Amygdala (tissue), 56 donors: ENCODE measurements around the gene ADCY3.

Experiments used
- DNase-seq, 56 donors: peaks; one replicate each; lab custom pipeline; 2025; lab: John Stamatoyannopoulos, UW

The ADCY3 gene

DNA sequence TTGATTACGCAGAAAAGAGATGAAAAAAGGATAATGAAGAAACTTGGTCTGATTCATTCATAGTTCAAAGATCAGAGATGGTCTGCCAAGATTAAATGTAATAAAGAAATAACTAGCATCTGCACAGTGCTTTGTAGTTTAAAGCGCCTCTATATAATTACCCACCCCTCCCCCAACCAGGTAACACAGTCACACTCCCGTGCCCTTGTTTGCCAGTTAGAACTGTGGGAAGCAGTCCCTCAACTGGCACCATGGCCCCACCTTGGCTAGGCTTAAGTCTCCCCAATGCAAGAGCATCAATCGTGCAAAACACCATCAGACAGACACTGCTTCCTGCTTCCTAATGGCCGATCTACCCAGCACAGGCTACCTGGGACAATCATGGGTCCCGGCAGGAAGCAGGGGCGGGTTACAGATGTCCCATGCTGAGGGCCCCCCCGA is 11.6 kb downstream of the ADCY3 start:
- no peak for DNase-seq

DNA sequence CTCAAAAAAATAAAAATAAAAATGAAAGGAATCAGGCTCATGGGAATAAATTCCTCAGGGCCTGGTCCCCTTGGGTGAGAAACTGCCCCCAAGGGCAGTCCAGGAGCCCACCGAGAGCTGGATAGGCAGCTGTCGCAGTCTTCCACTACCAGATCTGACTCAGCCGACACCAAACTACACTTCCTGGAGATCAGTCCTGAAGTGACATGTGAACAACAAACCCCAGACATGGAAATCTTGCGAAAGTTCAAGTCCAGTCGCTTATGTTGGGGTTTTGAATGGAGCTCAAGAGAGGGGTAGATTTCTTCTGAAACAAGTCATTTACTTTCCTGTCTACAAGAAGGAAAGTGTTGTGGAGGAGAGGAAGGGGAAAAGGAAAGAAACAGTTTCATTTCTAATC is 12.9 kb downstream of the ADCY3 start:
- DNase-seq = no peak

DNA sequence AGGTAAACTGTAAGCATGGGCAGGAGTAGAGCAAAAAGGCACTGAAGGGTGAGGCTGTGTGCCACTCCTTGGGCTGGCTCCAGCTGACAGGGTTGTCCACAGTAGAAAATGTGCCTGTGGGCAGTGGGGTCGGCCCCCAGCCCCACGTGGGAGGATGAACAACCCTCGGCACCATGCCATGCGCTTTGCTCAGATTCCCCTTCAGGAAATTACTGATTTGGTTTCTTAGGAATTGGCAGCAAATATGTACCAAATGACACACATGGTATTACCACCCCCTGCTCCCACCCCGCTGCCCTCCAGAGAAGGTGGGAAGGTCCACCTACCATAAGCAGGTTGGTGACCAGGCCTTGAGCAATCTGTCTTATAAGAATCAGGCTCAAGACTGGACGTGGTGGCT is 13.6 kb downstream of the ADCY3 start:
- DNase-seq = no peak

DNA sequence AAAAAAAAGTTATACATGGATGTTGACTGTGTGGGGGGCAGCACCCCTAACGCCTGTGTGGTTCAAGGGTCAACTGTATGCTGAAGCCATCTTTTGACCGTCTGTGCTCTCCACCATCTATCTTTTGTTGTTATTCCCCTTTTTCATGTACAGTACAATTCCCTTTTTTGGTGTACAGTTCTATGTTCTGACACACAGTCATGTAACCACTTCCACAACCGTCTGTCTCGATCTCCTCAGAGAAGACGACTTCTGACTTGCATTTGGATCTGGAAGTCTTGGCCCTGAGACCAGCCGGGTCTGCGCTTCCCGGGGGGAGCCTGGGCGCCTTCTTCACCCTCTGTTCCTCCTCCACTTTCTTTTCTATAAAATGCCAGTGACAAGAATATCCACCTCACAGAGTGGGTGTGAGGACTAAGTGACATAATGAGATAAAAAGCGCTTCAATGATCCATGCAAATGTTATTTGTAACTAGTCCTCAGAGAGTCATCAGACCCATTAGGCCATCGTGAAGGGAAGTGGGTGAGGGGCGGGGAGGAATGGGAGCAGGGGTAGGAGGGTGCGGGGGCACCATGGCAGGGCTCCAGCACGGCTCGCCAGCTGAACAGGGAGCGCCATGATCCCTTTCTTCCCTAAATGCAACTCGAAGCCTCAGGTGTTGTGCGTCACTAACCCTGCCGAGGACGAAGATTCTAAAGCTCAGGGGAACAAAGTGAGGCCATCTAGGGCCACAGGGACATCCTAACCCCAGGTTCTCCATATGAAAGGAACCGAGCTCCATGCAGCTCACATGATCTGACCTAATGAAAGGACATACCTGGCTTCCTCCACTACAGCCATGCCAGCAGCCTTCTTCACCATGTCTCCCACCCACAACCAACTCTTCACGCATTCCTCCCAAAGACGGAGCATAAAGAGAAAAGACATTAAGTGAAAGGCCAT is 16.6 kb downstream of the ADCY3 start:
- no peak for DNase-seq

DNA sequence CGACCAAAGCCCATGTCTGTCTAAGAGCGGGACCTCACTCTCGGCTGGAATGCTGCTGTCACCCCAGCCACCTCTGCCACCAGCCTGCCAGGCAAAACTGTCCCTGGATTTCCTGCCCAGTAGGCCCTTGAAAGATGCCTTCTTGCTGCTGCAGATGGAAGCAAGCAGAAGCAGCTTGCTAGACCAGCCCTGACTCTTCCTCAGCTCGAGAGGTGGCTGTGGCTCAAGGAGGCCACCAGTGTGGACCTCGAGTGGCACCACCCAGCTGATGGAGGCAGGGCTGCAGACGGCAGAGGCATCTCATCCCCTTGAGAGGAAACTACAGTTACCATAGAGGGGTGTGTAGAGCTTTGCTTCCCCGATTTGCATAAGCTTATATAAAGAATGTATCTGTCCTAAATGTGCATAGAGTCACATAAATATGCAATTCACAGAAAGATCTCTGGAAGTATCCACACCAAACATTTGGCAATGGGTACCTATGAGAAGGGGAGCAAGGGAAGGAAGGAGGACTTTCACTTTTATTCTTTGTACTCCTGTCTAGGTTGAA is 20.6 kb downstream of the ADCY3 start:
- no peak for DNase-seq

DNA sequence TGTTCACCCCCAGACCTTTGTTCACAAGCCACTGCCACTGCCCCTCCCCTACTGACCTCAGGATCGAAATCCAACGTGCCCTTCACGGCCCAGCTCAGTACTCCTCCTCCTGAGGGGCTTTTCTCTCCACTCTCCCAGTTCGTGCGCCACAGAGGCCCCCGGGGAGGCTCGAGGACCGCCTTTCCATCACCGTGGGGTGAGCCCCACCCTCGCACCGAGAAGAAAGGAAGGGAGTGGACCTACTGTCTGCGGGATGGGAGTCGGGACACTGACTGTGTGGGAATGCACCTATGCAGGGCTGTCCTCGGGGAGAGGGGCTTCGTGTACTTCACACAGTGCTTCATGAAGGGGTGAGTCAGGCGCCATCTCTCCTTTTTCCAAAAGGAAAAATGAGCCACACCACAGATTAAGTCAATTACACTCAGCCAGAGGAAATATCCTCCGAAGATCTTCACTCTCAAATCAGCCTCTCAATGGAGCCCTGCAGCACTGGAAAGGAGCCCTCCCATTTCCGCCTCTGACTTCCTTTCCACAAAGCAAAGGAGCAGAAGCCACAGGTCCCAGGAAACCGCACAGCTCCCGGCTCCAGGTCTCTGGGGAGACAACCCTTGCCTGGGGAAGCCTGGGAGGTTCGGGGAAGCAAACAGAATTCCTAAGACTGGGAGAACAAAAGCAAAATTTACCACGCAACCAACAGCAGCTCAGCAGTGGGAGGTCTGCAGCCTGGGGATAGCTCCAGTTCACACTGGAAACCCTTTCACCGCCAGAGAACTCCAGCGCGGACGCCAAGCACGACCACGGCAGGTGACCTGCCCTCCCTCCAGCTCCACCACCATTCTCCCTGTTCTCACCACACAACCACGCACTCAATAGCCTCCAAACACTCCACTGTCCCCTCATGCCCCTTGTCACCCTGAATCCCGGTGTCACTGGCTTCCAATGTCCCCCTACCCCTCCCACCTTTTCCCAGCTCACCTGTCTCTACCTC is 21.6 kb downstream of the ADCY3 start:
- no peak for DNase-seq

DNA sequence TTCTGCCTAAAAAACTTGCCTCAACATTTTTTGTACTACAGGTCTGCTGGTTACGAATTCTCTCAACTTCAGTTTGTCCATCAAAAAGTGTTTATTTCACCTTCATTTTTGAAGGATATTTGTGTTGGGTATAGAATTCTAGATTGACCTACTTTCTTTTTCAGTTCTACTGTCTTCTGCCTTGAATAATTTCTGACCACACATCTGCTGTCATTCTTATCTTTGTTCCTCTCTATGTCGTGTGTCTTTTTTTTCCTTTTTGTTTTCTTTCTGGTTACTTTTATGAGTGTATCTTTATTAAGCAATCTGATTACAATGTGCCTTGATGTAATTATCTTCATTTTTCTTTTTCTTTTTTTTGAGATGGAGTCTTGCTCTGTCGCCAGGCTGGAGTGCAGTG is 25.3 kb downstream of the ADCY3 start:
- DNase-seq = no peak

DNA sequence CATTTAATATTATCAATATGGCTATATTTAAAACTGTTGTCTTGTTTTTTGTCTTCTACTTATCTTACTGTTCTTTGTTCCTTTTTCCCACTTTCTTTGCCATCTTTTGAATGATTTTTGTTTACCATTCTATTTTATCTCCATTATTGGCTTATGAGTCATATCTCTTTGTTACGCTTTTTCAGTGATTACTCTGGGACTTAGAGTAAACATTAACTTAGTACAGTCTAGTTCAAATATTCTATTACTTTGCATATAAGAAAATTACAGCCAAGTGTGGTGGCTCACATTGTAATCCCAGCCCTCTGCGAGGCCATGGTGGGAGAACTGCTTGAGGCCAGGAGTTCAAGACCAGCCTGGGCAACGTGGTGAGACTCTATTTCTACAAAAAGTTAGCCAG is 26.1 kb downstream of the ADCY3 start:
- no peak for DNase-seq

DNA sequence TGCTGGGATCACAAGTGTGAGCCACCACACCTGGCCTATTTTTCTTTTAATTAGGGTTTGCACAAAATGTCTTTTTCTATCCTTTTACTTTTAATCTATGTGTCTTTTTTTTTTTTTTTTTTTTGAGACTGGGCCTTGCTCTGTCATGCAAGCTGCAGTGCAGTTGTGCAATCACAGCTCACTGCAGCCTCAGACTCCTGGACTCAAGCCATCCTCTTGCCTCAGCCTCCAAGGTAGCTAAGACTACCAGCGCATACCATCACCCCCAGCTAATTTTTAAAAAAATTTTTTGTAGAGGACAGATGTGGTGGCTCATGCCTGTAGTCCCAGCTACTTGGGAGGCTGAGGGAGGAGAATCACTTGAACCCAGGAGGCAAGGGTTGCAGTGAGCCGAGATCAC is 27.1 kb downstream of the ADCY3 start:
- no peak for DNase-seq

DNA sequence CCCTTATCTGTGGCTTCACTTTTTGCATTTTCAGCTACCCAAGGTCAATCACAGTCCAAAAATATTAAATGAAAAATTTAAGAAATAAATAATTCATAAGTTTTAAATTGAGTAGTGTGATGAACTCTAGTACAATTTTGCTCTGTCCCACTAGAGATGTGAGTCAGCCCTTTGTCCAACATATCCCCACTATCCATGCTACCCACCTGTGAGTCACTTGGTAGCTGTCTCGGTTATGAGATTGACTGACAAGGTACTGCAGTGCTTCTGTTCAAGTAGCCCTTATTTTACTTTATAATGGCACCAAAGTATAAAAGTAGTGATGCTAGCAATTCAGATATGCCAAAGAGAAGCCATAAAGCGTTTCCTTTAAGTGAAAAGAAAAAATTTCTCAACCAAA is 28.8 kb downstream of the ADCY3 start:
- no peak for DNase-seq

DNA sequence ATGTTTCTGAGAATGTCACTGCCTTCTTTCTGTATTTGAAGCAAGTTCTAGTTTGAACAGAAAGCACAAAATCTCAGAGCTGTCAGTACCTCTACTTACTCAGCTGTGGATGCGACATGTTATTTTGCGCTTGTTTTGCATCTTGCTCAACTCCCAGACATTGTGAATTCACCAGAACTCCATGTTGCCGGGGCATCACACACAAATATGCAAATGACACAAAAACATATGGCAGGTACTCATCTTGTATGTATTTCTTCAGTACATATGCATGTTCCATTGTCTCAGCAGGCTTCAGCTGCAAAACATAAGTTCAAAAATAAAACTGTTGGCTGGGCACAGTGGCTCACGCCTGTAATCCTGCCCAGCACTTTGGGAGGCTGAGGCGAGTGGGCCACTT is 30.8 kb downstream of the ADCY3 start:
- DNase-seq = no peak

DNA sequence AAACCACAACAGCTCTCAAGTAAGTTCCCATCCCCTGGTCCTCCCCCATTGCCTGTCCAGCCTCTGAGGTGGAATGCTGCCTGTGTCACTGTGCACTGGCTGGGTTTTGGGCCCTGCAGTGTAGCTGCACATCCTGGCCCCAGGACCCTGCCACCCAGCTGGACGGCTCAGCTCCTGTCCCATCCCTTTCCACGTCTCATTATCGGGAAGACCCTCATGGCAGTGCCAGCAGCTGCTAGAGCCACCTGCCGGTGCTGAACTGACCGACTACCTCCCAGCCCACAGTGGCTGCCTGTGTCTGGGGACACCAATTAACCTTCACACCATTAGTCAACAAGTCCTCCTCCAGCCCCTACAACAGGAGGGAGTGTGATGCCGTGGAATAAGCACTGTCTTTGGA is 31.9 kb downstream of the ADCY3 start:
- DNase-seq = no peak

DNA sequence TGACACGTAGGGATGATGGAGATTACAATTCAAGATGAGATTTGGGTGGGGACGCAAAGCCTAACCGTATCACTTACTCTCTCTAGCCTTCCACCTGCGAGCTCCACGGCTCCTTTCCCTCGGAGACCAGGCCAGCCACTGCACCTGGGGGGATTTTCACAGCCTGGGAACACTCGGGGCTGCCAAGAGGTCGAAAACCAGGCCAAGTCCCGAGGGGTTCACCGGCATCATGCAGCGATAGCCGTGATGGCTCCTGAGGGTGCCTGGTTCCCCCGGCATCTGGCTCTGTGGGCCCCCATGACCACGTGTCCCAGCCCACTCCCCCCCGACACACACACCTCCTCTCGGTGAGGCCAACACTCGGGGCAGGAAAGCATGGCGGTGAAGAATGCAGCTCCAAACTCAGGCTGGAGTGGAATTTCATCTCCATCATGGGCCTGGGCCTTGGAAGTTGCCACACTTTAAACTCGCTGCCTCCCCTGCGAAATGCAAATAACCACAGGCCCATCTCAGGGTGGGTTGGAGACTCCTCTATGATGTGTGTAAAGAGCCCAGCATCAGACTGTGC is 32.6 kb downstream of the ADCY3 start:
- DNase-seq = no peak

DNA sequence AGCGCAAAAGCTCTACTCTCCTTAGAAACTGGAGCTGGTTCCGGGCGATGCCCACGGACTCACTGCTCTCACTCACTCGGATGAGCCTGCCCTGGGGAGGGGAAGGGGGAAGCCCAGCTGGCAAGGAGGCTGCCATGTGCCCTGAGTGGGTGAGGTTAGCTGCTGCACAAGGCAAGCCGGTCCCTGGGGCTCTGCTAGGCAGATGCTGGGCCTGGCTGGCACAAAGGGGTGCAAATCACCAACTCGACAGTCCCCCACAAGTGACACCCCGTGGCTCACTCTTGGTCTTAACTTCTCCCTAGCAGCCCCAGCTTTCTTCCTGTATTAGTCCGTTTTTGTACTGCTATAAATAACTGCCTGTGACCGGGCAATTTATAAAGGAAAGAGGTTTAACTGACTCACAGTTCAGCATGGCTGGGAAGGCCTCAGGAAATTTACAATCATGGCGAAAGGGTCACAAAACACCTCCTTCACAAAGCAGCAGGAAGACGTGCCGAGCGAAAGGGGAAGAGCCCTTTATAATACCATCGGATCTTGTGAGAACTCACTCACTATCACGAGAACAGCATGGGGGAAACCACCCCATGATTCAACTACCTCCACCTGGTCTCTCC is 33.2 kb downstream of the ADCY3 start:
- peak in 4 of 56 donors; percentile 15 to 22 (median 18) for DNase-seq

DNA sequence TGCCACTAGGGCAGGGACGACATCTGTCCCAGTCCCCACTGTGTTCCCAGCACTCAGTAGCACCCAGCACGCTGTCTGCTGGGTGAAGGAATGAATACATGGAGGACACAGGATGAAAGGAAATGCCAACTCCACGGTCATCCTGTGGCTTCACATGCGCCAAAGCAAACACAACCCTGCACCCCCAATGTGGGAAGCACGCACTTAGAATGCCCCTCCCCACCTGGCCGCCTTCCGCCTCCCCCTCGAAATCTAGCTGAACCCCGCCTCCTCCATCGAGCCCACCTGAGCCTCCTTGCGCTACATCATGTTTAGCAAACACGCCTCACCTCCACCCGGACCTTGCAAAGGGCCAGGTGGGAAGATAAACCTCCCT is 33.9 kb downstream of the ADCY3 start:
- DNase-seq = no peak

DNA sequence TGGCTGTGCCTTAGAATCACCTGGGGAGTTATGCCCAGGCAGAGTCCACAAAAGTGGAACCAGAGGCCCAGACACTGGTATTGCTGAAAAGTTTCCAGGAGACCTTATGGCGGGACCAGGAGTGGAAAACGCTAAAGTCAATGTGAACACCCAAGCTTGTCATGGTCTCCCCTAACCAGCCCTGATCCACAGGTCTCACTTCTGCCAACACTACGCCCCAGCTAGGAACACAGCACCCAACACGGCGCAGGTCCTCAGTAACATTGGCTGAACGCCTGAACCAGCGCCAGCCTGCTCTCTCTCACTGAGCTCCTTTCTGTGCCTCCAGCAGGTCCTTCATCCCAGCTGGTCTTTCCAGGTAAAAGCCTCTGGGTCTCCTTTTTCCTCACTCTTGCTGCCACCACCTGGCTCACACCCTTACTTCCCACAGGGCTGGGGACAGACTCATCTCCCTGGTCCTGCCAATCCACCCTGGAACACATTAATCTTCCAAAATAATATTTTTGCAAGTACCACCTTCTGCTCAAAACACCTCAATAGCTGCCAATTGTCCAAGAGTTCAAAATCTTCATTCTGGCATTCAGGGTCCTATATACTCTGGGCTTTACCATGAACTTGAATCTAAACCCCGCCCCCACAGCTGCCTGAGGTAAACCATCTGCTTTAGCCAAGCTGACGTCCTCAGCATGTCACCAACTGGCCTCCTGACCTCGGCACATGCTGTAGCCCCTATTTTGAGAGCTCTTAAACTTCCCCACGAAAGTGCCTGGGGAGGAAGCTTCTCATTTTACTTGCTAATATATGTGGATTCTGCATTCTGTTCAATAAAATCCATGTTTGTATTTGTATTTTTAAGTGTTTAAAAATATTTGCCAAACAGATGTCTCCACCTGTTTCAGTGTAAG is 34.6 kb downstream of the ADCY3 start:
- DNase-seq = no peak

DNA sequence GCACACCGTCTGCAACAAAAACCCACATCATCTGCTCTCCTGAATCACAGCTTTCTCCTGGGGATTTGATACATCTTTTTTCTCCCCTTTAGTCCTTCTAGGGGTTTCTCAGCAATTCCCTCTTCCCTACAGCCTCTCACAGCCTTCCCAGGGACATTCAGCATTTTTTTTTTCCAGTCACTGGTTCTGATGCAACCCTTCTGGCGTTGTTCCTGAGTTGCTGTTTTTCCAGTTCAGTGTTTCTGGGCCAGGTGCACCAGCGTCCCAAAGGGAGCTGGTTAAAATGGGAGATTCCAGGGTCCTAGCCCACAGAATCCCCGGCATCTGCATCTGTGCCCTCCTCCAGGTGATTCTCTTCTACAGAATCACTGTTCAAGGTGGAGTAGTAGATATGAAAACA is 36.1 kb downstream of the ADCY3 start:
- DNase-seq = peak in 1 of 56 donors; percentile 10

DNA sequence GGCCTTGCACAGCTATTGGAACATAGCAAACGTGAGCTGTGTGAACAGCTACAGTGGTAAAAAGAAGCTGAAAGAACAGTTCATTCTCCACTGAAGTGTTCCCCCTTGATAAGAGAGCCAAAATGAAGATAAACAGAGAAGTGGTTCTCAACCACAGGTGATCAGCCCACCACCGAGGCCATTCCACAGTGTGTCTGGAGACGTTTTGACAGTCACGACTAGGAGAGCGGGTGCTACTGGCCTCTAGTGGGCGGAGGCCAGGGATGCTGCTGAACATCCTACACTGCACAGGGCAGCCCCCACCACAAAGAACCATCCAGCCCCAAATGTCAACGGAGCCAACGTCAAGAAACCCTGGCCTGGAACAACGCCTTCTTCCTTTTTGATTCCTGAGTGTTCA is 38.4 kb downstream of the ADCY3 start:
- peak in 14 of 56 donors; percentile 6 to 44 (median 24) for DNase-seq

DNA sequence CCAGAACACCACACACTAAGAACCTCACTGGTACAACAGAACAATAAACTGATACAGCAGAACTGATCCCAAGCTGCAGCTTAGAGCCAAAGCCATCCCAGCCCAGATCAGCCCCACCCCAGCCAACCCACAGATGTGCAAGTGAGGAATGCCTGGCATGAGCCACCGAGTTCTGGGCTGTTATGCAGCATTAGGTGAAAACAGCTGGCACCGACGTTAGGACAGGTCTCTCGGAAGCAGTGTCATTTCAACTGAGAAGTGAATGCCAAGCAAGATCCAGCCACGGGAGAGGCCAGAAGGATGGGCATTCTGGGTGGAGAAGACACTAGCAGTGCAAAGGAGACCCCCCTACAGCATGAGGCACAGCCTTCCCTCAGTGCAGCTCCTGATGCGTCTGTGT is 38.9 kb downstream of the ADCY3 start:
- peak in 20 of 56 donors; percentile 10 to 73 (median 33) for DNase-seq
